HG02678 (cell line): ENCODE data around the gene SOCS1.
"Not testable (repeated sequence)": the region's sequence is repeated elsewhere in the genome, so short reads cannot be mapped to it uniquely, and the experiment has no call there.

Experiments used
- ATAC-seq: cut with Tn5 transposase; IDR thresholded peaks from one replicate; pipeline ENCODE4 v1.9.1; 2021; ENCODE audit warnings: mild to moderate bottlenecking, moderate library complexity; ENCODE audit not compliant: unreplicated experiment

SOCS1 gene

GRCh38 chr16:11255737-11256660 is at the start of gene SOCS1:
SOCS1 (minus strand) TSS chr16:11256204; CDS start chr16:11255478, 726 bp downstream.
- peak; percentile 61 for ATAC-seq

GRCh38 chr16:11303405-11304138 is 47.6 kb upstream of the SOCS1 start:
- no peak for ATAC-seq

- no peak for ATAC-seq
These were observed 47.0 kb upstream of the SOCS1 start for GRCh38 chr16:11302977-11303376.

- no peak for ATAC-seq
These were observed 45.9 kb upstream of the SOCS1 start for GRCh38 chr16:11301645-11302501.

- ATAC-seq, result no peak
These were observed 44.5 kb upstream of the SOCS1 start for GRCh38 chr16:11300560-11300892.

GRCh38 chr16:11299865-11300559 is 44.0 kb upstream of the SOCS1 start:
- no peak for ATAC-seq

GRCh38 chr16:11298950-11299547 is 43.0 kb upstream of the SOCS1 start:
- ATAC-seq, result peak; percentile 34

- no peak for ATAC-seq
These were observed 42.3 kb upstream of the SOCS1 start for GRCh38 chr16:11298143-11298900.

GRCh38 chr16:11297492-11298142 is 41.6 kb upstream of the SOCS1 start:
- peak; percentile 81 for ATAC-seq

- peak; percentile 22 for ATAC-seq
These were observed 40.9 kb upstream of the SOCS1 start for GRCh38 chr16:11296706-11297491.

GRCh38 chr16:11296351-11296705 is 40.3 kb upstream of the SOCS1 start:
- ATAC-seq, result no peak

- no peak for ATAC-seq
These were observed 39.7 kb upstream of the SOCS1 start for GRCh38 chr16:11295672-11296071.

GRCh38 chr16:11292076-11292748 is 36.2 kb upstream of the SOCS1 start:
- ATAC-seq, result no peak

GRCh38 chr16:11291091-11291703 is 35.2 kb upstream of the SOCS1 start:
- ATAC-seq, result no peak

GRCh38 chr16:11290102-11290893 is 34.3 kb upstream of the SOCS1 start:
- no peak for ATAC-seq

- ATAC-seq, result not testable (repeated sequence)
These were observed 33.7 kb upstream of the SOCS1 start for GRCh38 chr16:11289696-11290095.
